ENCODE results near the gene FARP1. TPM values are rescaled to one million over a fixed set of nuclear protein-coding genes. Genes with fewer than 3 reads are reported as not detected.

FARP1 gene
- total RNA-seq, 1 experiment from 2014 or later = 2.6 TPM

GRCh38 chr13:98488736-98489135 is 345.8 kb downstream of the FARP1 start:
- no peak for DNase-seq (ENCODE audit: extremely low read depth, low read depth)

GRCh38 chr13:98489446-98490194 is 346.7 kb downstream of the FARP1 start:
- DNase-seq (ENCODE audit: extremely low read depth, low read depth) = no peak

GRCh38 chr13:98490195-98490836 is 347.4 kb downstream of the FARP1 start:
- DNase-seq (ENCODE audit: extremely low read depth, low read depth) = no peak

- no peak for DNase-seq (ENCODE audit: extremely low read depth, low read depth)
Observed at GRCh38 chr13:98490866-98491265, 348.0 kb downstream of the FARP1 start.

- peak; percentile 54 for DNase-seq (ENCODE audit: extremely low read depth, low read depth)
Observed at GRCh38 chr13:98492335-98493041, 349.6 kb downstream of the FARP1 start.

- DNase-seq (ENCODE audit: extremely low read depth, low read depth) = no peak
Observed at GRCh38 chr13:98493042-98493712, 350.3 kb downstream of the FARP1 start.

GRCh38 chr13:98494769-98495168 is 351.9 kb downstream of the FARP1 start:
- DNase-seq (ENCODE audit: extremely low read depth, low read depth) = no peak

GRCh38 chr13:98495627-98496478 is 353.0 kb downstream of the FARP1 start:
- DNase-seq (ENCODE audit: extremely low read depth, low read depth) = no peak

- no peak for DNase-seq (ENCODE audit: extremely low read depth, low read depth)
Observed at GRCh38 chr13:98496479-98496791, 353.5 kb downstream of the FARP1 start.

- no peak for DNase-seq (ENCODE audit: extremely low read depth, low read depth)
Observed at GRCh38 chr13:98496966-98497365, 354.1 kb downstream of the FARP1 start.

- DNase-seq (ENCODE audit: extremely low read depth, low read depth) = no peak
Observed at GRCh38 chr13:98500963-98501421, 358.1 kb downstream of the FARP1 start.

GRCh38 chr13:98503175-98504028 is 360.5 kb downstream of the FARP1 start:
- DNase-seq (ENCODE audit: extremely low read depth, low read depth) = no peak

GRCh38 chr13:98504029-98504351 is 361.1 kb downstream of the FARP1 start:
- no peak for DNase-seq (ENCODE audit: extremely low read depth, low read depth)

GRCh38 chr13:98504371-98504963 is 361.6 kb downstream of the FARP1 start:
- no peak for DNase-seq (ENCODE audit: extremely low read depth, low read depth)

Small RNAs within 50 kb of the gene (small RNA-seq; reads per million reads assigned to genes)
- gene MIR3170 = 0 reads per million in 2 experiments

Other genes starting within 250 kb of the FARP1 start
- gene IPO5, start 189.4 kb upstream of the FARP1 start, total RNA-seq (2014; rRNA removed; shearing (Covaris generic)) = 128 and 132 TPM in 2 replicates
- not detected in 2 replicates for gene RNF113B, start 34.2 kb downstream of the FARP1 start, total RNA-seq (2014; rRNA removed; shearing (Covaris generic))